Right lobe of liver (tissue), 6 donors: ENCODE measurements around the gene FMNL2. TPM values are rescaled to one million over a fixed set of nuclear protein-coding genes. Genes with fewer than 3 reads are reported as not detected.

Experiments used
- ATAC-seq, 4 donors: fragments of 200-7000 bp; cut with Tn5 transposase; one replicate each; pipeline ENCODE4 v1.9.1; 2020; ENCODE audit warnings: mild to moderate bottlenecking in 4 of 4, moderate library complexity in 4 of 4
- DNase-seq, 3 donors: peaks; one replicate each; pipeline ENCODE4 v3.0.0-alpha.2; 2020
- H3K27ac ChIP-seq, 3 donors: fragments of 200-600 bp; one replicate each; pipeline ENCODE4 v1.8.0; 2022
- H3K27me3 ChIP-seq, 2 donors: fragments of 200-600 bp; one replicate each; pipeline ENCODE4 v1.8.0; 2022
- H3K36me3 ChIP-seq, 4 donors: fragments of 200-600 bp; sonication (generic) in 1 of 4; one replicate each; pipeline versions ENCODE4 v1.5.1 to v1.8.0; 2017 to 2022; ENCODE audit warnings: control low read depth in 1 of 4
- H3K4me1 ChIP-seq, 4 donors: fragments of 200-600 bp; sonication (generic) in 1 of 4; one replicate each; pipeline versions ENCODE4 v1.5.1 to v1.8.0; 2017 to 2022; ENCODE audit warnings: control low read depth in 1 of 4
- H3K4me3 ChIP-seq, 3 donors: fragments of 200-600 bp; one replicate each; pipeline ENCODE4 v1.8.0; 2022
- H3K9me3 ChIP-seq, 4 donors: fragments of 200-600 bp; sonication (generic) in 1 of 4; one replicate each; pipeline versions ENCODE4 v1.5.1 to v1.8.0; 2017 to 2022; ENCODE audit warnings: control low read depth in 1 of 4
- CTCF ChIP-seq, 4 donors: fragments of 200-600 bp in 3 of 4; fragments of 450-650 bp in 1 of 4; IDR thresholded peaks; one replicate each; pipeline versions ENCODE4 v1.5.1 to v1.8.0; 2016 to 2022; ENCODE audit warnings: antibody characterized with exemption in 4 of 4, mild to moderate bottlenecking in 2 of 4
- POLR2A ChIP-seq: fragments of 450-650 bp; IDR thresholded peaks from one replicate; pipeline ENCODE4 v1.6.1; 2017; ENCODE audit warnings: antibody characterized with exemption, mild to moderate bottlenecking
- WGBS: methylation state at CpG from one replicate; pipeline ENCODE4 v1.1.6; 2018; ENCODE audit warnings: low coverage, low lambda C conversion rate; ENCODE audit not compliant: insufficient coverage; ENCODE audit errors: missing lambda C conversion rate; 5-methylcytosine and 5-hydroxymethylcytosine counted together
- intact Hi-C, 2 donors: fragments of 100-400 bp; cut with DNase I; formaldehyde crosslinking; loops; one replicate each; pipeline versions ENCODE4 v1.11.2 to v1.14.1; 2022
- total RNA-seq, 6 experiments: library from RNA; depleted of rRNA in 2 of 6; stranded (reverse); fragments of >200 nt in 2 of 6; fragmentation: NEBNext Ultra II Directional in 3 of 6; extraction: Animal tissue kit (Norgen Biotek cat#: 25700) in 3 of 6; gene quantifications; one replicate each; pipeline versions ENCODE4 v1.1.0 to v1.2.4, GENCODE V29; 2016 to 2023
- donor health status: DM: no; HTN: yes; CAD: no.
- donor health status: DM: no; HTN: no; CAD: no.
- donor health status: DM: no; HTN: no; CAD: no.
- donor health status: DM: no; HTN: yes; CAD: no.
- donor health status: DM: no; HTN: yes; CAD: no.

The FMNL2 gene
- total RNA-seq, 6 experiments from 2014 or later, result 3.5 to 12.1 (median 7.1) TPM

GRCh38 chr2:152466041-152466440 is 131.1 kb downstream of the FMNL2 start:
- Histone ChIP-seq H3K4me1 (peaks cover 0 to 7% (median 0%) of the 10 kb centered on the region in 4 donors), H3K4me3 (no peak overlapping the region), H3K27ac (no peak overlapping the region), H3K36me3 (no peaks in the 10 kb centered on the region), H3K9me3 (no peaks in the 10 kb centered on the region), H3K27me3 (no peaks in the 10 kb centered on the region)
- DNase-seq (peak in 1 of 3 donors; percentile 33), ATAC-seq (peak in 1 of 4 donors; percentile 61)
- intact Hi-C loops, result no loop called here
- 81% methylated on average over 4 of the region's 6 CpGs for WGBS
- TF ChIP-seq CTCF (IDR thresholded peaks at IDR 0.05) (no peak), POLR2A (no peak)

GRCh38 chr2:152466980-152467676 is 132.2 kb downstream of the FMNL2 start:
- Histone ChIP-seq H3K27me3 (no peaks in the 10 kb centered on the region), H3K36me3 (no peaks in the 10 kb centered on the region), H3K4me3 (no peak overlapping the region), H3K4me1 (peaks cover 0 to 17% (median under 1%) of the 10 kb centered on the region in 4 donors), H3K9me3 (no peaks in the 10 kb centered on the region), H3K27ac (peak overlapping the region in 2 of 3 donors; percentile 25 to 31)
- DNase-seq (no peak), ATAC-seq (peak; percentile 48 to 64 (median 53))
- intact Hi-C loops, result no loop called here
- no peak for TF ChIP-seq POLR2A
- TF ChIP-seq CTCF (IDR thresholded peaks at IDR 0.05), result no peak
- 54% methylated on average over 10 of the region's 10 CpGs for WGBS

- WGBS, result 63% methylated on average over 4 of the region's 4 CpGs
- no peak for TF ChIP-seq POLR2A
- TF ChIP-seq CTCF (IDR thresholded peaks at IDR 0.05), result no peak
- Histone ChIP-seq H3K9me3 (no peaks in the 10 kb centered on the region), H3K4me1 (peaks cover 0 to 21% (median 4%) of the 10 kb centered on the region in 4 donors), H3K27ac (peak overlapping the region in 2 of 3 donors; percentile 25 to 31), H3K27me3 (no peaks in the 10 kb centered on the region), H3K4me3 (no peak overlapping the region), H3K36me3 (no peaks in the 10 kb centered on the region)
- DNase-seq, result no peak
- intact Hi-C loops, result no loop called here
- peak in 3 of 4 donors; percentile 21 to 38 (median 27) for ATAC-seq
Observed at GRCh38 chr2:152467677-152468410, 132.9 kb downstream of the FMNL2 start.

DNA sequence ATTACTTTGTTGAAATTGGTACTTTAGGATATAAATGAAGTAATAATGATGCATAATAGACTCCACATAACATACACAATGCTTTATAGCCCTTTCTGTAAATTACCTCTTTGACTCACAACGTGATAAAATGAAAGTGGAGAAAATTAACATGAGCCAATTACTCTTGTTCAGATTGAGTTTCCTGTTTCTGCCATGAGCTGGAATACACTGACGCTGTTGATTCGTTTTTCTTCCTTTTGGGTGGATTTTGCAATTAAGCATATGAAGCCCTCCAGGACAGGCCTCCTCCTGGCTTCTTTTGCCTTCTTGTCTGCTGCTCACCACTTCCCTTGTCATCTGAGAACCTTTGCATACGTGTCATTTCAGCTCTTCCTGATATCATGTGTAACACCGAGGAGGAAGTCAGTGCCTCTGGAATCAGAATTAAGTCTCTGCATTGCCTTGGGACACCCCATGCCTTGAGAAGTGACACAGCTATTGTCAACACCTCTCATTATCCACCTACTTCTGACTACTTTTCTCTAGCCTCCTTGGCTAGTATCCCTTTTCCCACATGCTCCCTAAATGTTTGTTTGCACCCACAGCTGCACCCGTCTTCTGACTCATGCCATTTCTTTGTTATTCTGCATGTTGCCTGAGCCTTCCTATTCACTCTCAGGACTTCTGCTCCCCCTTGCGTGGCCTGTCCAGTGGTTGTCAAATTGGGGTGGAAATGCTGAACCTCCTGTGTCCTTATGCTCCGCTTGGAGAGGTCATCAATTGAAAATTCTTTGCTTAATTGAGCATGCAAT is 134.1 kb downstream of the FMNL2 start:
- Histone ChIP-seq H3K36me3 (no peaks in the 10 kb centered on the region), H3K9me3 (no peaks in the 10 kb centered on the region), H3K4me3 (no peak overlapping the region), H3K4me1 (peaks cover 0 to 24% (median 10%) of the 10 kb centered on the region in 4 donors), H3K27ac (peak overlapping the region in 2 of 3 donors; percentile 27 to 32), H3K27me3 (no peaks in the 10 kb centered on the region)
- 52% methylated on average over 8 of the region's 8 CpGs for WGBS
- TF ChIP-seq POLR2A, result no peak
- TF ChIP-seq CTCF (IDR thresholded peaks at IDR 0.05), result no peak
- peak; percentile 24 to 45 (median 43) for ATAC-seq
- intact Hi-C loops, result no loop called here
- no peak for DNase-seq
